Measurements from ENCODE around the gene FBLN1.

Gene FBLN1, protein sequence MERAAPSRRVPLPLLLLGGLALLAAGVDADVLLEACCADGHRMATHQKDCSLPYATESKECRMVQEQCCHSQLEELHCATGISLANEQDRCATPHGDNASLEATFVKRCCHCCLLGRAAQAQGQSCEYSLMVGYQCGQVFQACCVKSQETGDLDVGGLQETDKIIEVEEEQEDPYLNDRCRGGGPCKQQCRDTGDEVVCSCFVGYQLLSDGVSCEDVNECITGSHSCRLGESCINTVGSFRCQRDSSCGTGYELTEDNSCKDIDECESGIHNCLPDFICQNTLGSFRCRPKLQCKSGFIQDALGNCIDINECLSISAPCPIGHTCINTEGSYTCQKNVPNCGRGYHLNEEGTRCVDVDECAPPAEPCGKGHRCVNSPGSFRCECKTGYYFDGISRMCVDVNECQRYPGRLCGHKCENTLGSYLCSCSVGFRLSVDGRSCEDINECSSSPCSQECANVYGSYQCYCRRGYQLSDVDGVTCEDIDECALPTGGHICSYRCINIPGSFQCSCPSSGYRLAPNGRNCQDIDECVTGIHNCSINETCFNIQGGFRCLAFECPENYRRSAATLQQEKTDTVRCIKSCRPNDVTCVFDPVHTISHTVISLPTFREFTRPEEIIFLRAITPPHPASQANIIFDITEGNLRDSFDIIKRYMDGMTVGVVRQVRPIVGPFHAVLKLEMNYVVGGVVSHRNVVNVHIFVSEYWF

DNA sequence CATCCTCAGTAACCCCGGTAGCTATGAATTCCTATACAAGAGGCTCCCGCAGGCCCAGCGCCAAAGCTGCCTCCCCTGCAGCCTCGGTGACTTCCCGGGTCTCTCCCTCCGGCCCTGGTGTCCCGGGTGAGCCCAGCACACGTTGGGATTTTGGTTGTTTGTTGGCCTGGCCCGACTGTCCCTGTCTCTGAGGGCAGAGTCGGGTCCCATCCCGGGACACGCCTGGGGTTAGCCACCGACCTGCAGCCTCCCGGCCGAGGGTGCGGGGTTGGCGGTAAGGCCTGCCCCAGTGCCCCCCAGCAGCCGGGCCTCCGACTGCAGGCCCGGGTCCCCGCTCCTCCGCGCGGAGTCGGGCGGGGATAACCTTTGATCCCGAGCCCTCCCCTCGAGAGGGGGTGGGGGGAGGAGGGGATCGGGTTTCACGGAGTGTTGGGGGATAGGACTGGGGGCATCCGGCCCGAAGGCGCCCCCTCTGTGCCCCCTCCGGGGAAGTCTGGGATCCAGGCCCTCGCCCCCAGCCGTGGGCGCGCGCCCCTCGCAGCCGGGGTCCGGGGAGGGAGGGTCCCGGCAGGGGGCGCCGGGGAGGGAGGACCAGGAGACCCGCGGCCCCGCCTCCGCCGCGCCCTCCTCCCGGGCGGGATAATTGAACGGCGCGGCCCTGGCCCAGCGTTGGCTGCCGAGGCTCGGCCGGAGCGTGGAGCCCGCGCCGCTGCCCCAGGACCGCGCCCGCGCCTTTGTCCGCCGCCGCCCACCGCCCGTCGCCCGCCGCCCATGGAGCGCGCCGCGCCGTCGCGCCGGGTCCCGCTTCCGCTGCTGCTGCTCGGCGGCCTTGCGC lies at the start of gene FBLN1:
TSS of gene FBLN1 (plus strand) at position 669 of the 835 bp plus-strand sequence. CDS start at position 772, 103 bp downstream.
- TF ChIP-seq, protein P1, sequence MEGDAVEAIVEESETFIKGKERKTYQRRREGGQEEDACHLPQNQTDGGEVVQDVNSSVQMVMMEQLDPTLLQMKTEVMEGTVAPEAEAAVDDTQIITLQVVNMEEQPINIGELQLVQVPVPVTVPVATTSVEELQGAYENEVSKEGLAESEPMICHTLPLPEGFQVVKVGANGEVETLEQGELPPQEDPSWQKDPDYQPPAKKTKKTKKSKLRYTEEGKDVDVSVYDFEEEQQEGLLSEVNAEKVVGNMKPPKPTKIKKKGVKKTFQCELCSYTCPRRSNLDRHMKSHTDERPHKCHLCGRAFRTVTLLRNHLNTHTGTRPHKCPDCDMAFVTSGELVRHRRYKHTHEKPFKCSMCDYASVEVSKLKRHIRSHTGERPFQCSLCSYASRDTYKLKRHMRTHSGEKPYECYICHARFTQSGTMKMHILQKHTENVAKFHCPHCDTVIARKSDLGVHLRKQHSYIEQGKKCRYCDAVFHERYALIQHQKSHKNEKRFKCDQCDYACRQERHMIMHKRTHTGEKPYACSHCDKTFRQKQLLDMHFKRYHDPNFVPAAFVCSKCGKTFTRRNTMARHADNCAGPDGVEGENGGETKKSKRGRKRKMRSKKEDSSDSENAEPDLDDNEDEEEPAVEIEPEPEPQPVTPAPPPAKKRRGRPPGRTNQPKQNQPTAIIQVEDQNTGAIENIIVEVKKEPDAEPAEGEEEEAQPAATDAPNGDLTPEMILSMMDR (IDR thresholded peaks at IDR 0.05; ENCODE audit: insufficient read depth, missing control alignments), result peak; percentile 23
- DNase-seq (ENCODE audit: insufficient read length, low spot score) (peak; percentile 47), FAIRE-seq (no peak)

GRCh38 chr22:45453764-45454163 lies 48.9 kb upstream of the FBLN1 start:
- TF ChIP-seq, protein P1 (IDR thresholded peaks at IDR 0.05; ENCODE audit: insufficient read depth, missing control alignments), result no peak
- no peak for FAIRE-seq
- DNase-seq (ENCODE audit: insufficient read length, low spot score), result no peak

GRCh38 chr22:45454275-45454674 lies 48.4 kb upstream of the FBLN1 start:
- DNase-seq (ENCODE audit: insufficient read length, low spot score), result no peak
- no peak for FAIRE-seq
- TF ChIP-seq, protein P1 (IDR thresholded peaks at IDR 0.05; ENCODE audit: insufficient read depth, missing control alignments), result no peak

- TF ChIP-seq, protein P1 (IDR thresholded peaks at IDR 0.05; ENCODE audit: insufficient read depth, missing control alignments), result no peak
- no peak for DNase-seq (ENCODE audit: insufficient read length, low spot score)
These were observed 47.5 kb upstream of the FBLN1 start for GRCh38 chr22:45455212-45455611.

DNA sequence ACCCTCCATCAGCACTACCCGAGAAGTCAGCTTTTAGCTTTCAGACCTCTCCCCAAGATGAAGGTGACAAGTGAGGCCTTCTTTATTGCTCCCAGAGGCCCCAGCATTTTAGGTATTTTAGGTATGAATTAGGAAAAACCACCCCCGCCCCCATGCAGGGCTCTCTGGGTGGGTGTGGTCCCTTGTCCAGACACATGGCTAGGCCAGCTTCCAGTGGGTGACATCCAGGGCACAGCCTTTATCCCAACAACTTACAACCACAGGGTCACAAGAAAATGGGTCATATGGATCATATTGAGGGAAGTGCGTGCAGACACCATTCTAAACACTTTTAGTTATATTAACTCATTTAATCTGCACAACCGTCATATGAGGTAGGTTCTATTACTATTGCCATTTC lies 47.1 kb upstream of the FBLN1 start:
- TF ChIP-seq, protein P1 (IDR thresholded peaks at IDR 0.05; ENCODE audit: insufficient read depth, missing control alignments), result no peak
- no peak for FAIRE-seq

More at GRCh38 chr22:45455212-45455611, 47.5 kb upstream of the FBLN1 start:
- no peak for FAIRE-seq

GRCh38 chr22:45456811-45457210 lies 45.9 kb upstream of the FBLN1 start:
- DNase-seq (ENCODE audit: insufficient read length, low spot score) (no peak), FAIRE-seq (no peak)
- TF ChIP-seq, protein P1 (IDR thresholded peaks at IDR 0.05; ENCODE audit: insufficient read depth, missing control alignments), result no peak

More for the DNA sequence above, 47.1 kb upstream of the FBLN1 start:
- no peak for DNase-seq (ENCODE audit: insufficient read length, low spot score)
